Colonic mucosa (tissue), 4 donors: Measurements from ENCODE around the gene ADAMTS7. TPM values are rescaled to one million over a fixed set of nuclear protein-coding genes. Genes with fewer than 3 reads are reported as not detected.
"Not testable (repeated sequence)": the region's sequence is repeated elsewhere in the genome, so short reads cannot be mapped to it uniquely, and the experiment has no call there.

ENCODE experiments used
- DNase-seq: peaks from one replicate; pipeline ENCODE4 v3.0.0-alpha.2; 2020
- H3K27ac ChIP-seq: fragments of 200-600 bp; one replicate; pipeline ENCODE4 v1.8.0; 2021
- H3K27me3 ChIP-seq: fragments of 200-600 bp; one replicate; pipeline ENCODE4 v1.8.0; 2021
- H3K36me3 ChIP-seq: fragments of 200-600 bp; one replicate; pipeline ENCODE4 v1.8.0; 2021
- H3K4me1 ChIP-seq: fragments of 200-600 bp; one replicate; pipeline ENCODE4 v1.8.0; 2021; ENCODE audit warnings: mild to moderate bottlenecking
- H3K4me3 ChIP-seq: fragments of 200-600 bp; one replicate; pipeline ENCODE4 v1.8.0; 2021
- H3K9ac ChIP-seq, 2 donors: one replicate each; pipeline ENCODE4 v1.7.0; 2013; ENCODE audit warnings: control low read depth in 2 of 2, low read depth in 2 of 2, low read length in 2 of 2
- H3K9me3 ChIP-seq: fragments of 200-600 bp; one replicate; pipeline ENCODE4 v1.8.0; 2021
- CTCF ChIP-seq: fragments of 200-600 bp; IDR thresholded peaks from one replicate; pipeline ENCODE4 v1.8.0; 2022; ENCODE audit warnings: antibody characterized with exemption, mild to moderate bottlenecking
- intact Hi-C: fragments of 100-400 bp; cut with DNase I; formaldehyde crosslinking; loops from one replicate; pipeline ENCODE4 v1.14.1; 2022
- total RNA-seq, 2 donors: library from RNA; stranded (reverse); fragmentation: NEBNext Ultra II Directional in 1 of 2; extraction: Animal tissue kit (Norgen Biotek cat#: 25700) in 1 of 2; gene quantifications; one replicate each; pipeline ENCODE4 v1.2.1, GENCODE V29; 2021
- donor health status: healthy.
- donor health status: DM: no; HTN: no; CAD: no.
- donor health status: DM: no; HTN: no; CAD: no.

The ADAMTS7 gene
- total RNA-seq, 2 donors from 2014 or later, result 1.6 to 1.8 TPM

- intact Hi-C loops, result no loop called here
- Histone ChIP-seq H3K36me3 (no peaks in the 10 kb centered on the region), H3K4me1 (no peaks in the 10 kb centered on the region), H3K4me3 (no peak overlapping the region), H3K27me3 (no peaks in the 10 kb centered on the region), H3K9me3 (no peaks in the 10 kb centered on the region), H3K9ac (no peak overlapping the region), H3K27ac (no peak overlapping the region)
- no peak for TF ChIP-seq CTCF
- DNase-seq, result no peak
These were observed 30.6 kb upstream of the ADAMTS7 start for GRCh38 chr15:78841891-78842290.

DNA sequence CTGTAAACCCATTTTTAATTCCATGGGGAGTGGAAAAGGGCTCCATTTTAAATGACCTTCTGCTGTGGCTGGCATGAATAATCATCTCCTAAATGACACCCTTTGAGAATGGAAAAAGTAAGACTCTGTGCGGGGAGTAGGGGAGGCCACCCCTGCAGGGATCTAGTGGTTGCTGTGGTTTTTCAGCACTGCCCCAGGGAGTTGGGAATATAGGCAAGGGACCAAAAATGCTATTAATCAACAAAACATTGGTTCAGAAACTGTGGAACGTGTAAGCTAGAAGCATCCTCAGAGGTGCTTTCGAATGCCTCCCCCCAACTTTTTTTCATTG, 30.1 kb upstream of the ADAMTS7 start:
- Histone ChIP-seq H3K4me1 (no peaks in the 10 kb centered on the region), H3K9ac (no peak overlapping the region), H3K27me3 (no peaks in the 10 kb centered on the region), H3K4me3 (no peak overlapping the region), H3K9me3 (no peaks in the 10 kb centered on the region), H3K36me3 (no peaks in the 10 kb centered on the region), H3K27ac (no peak overlapping the region)
- intact Hi-C loops, result no loop called here
- no peak for TF ChIP-seq CTCF
- no peak for DNase-seq

DNA sequence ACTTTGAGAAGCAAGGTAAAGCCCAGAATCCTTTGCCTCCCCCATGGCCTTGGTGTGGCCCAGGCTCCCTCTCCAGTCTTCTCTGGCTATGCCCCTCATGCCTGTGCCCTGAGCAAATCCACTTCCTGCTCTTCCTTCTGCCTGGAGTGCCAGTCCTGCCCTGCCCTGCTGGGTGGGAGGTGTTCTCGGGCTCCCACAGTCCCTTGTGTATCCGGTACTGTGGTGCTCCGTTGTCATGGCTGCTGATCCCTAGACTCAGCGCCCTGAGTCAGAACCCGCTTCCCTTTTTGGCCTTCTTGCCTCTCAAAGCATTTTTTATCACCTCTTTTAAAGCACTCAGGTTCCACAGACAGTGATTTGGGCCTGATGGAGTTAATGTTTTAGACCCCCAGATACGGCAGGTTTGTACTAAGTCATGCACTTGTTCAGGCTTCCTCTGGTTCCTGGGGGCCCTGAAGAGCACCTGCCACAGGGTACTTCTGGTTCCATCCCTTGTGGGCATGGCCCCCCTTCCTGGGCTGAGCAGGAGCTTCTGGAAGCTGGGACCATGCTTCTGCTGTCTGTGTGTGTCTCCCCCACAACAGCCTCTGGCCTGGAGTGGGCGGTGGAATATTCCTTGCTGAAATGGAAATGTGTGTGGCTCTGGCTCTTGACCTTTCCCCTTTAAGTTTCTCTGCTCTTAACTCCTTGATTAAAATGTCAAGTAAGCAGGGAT, 29.6 kb upstream of the ADAMTS7 start:
- H3K4me3 ChIP-seq, result no peak overlapping the region
- H3K27me3 ChIP-seq, result no peaks in the 10 kb centered on the region
- H3K4me1 ChIP-seq, result no peaks in the 10 kb centered on the region
- no peaks in the 10 kb centered on the region for H3K36me3 ChIP-seq
- no peak overlapping the region for H3K27ac ChIP-seq
- H3K9ac ChIP-seq, result no peak overlapping the region
- TF ChIP-seq CTCF, result no peak
- no peak for DNase-seq
- intact Hi-C loops, result no loop called here
- H3K9me3 ChIP-seq, result no peaks in the 10 kb centered on the region

GRCh38 chr15:78839151-78839550, 27.9 kb upstream of the ADAMTS7 start:
- H3K9me3 ChIP-seq, H3K9ac ChIP-seq, H3K4me1 ChIP-seq, DNase-seq, intact Hi-C loops, H3K27ac ChIP-seq, H3K36me3 ChIP-seq, H3K4me3 ChIP-seq, H3K27me3 ChIP-seq: not testable (repeated sequence)

- Histone ChIP-seq H3K4me1 (no peaks in the 10 kb centered on the region), H3K27ac (no peak overlapping the region), H3K27me3 (no peaks in the 10 kb centered on the region), H3K36me3 (no peaks in the 10 kb centered on the region), H3K4me3 (no peak overlapping the region), H3K9ac (no peak overlapping the region), H3K9me3 (no peaks in the 10 kb centered on the region)
- DNase-seq, result no peak
- intact Hi-C loops, result no loop called here
- TF ChIP-seq CTCF, result no peak
These were observed 27.2 kb upstream of the ADAMTS7 start for GRCh38 chr15:78838489-78838888.

- Histone ChIP-seq H3K4me1 (no peaks in the 10 kb centered on the region), H3K9me3 (no peaks in the 10 kb centered on the region), H3K27me3 (no peaks in the 10 kb centered on the region), H3K36me3 (no peaks in the 10 kb centered on the region), H3K27ac (no peak overlapping the region), H3K4me3 (no peak overlapping the region), H3K9ac (no peak overlapping the region)
- DNase-seq, result no peak
- intact Hi-C loops, result no loop called here
- TF ChIP-seq CTCF, result no peak
These were observed 26.3 kb upstream of the ADAMTS7 start for GRCh38 chr15:78837543-78837942.
